ENCODE data around the gene NUFIP2.

Gene NUFIP2

GRCh38 chr17:29219378-29220047 is 74.4 kb downstream of the NUFIP2 start:
- peak; percentile 79 for TF ChIP-seq RAD21 (IDR thresholded peaks at IDR 0.05; ENCODE audit: low read depth)
- TF ChIP-seq MAX (IDR thresholded peaks at IDR 0.05): no peak
- no peak for TF ChIP-seq USF1 (IDR thresholded peaks at IDR 0.05)
- TF ChIP-seq ZBTB7A (IDR thresholded peaks at IDR 0.05; ENCODE audit: low read depth): 0 out of 2 replicates have a peak, but pooled peaks have one; percentile 43

- TF ChIP-seq USF1 (IDR thresholded peaks at IDR 0.05): no peak
- TF ChIP-seq TAF1 (IDR thresholded peaks at IDR 0.05; ENCODE audit: low read depth): no peak
- no peak for TF ChIP-seq REST (IDR thresholded peaks at IDR 0.05; ENCODE audit: low read depth)
- no peak for TF ChIP-seq NFIC (IDR thresholded peaks at IDR 0.05)
- TF ChIP-seq ZBTB7A (IDR thresholded peaks at IDR 0.05; ENCODE audit: low read depth): no peak
- no peak for TF ChIP-seq TCF12 (IDR thresholded peaks at IDR 0.05; ENCODE audit: low read depth)
- TF ChIP-seq TEAD4 (IDR thresholded peaks at IDR 0.05): no peak
- TF ChIP-seq MAX (IDR thresholded peaks at IDR 0.05): no peak
- no peak for TF ChIP-seq CEBPB (IDR thresholded peaks at IDR 0.05)
- no peak for TF ChIP-seq RAD21 (IDR thresholded peaks at IDR 0.05; ENCODE audit: low read depth)
- TF ChIP-seq EP300 (IDR thresholded peaks at IDR 0.05; ENCODE audit: borderline replicate concordance): no peak
- no peak for TF ChIP-seq CREB1 (IDR thresholded peaks at IDR 0.05; ENCODE audit: low read depth)
- TF ChIP-seq EGR1 (IDR thresholded peaks at IDR 0.05): no peak
- no peak for TF ChIP-seq YY1 (IDR thresholded peaks at IDR 0.05; ENCODE audit: low read depth)
- TF ChIP-seq FOXM1 (IDR thresholded peaks at IDR 0.05; ENCODE audit: borderline replicate concordance, low read depth): no peak
These were observed 77.1 kb downstream of the NUFIP2 start for GRCh38 chr17:29216856-29217255.

- no peak for TF ChIP-seq USF1 (IDR thresholded peaks at IDR 0.05)
- no peak for TF ChIP-seq EP300 (IDR thresholded peaks at IDR 0.05; ENCODE audit: borderline replicate concordance)
- TF ChIP-seq EGR1 (IDR thresholded peaks at IDR 0.05): no peak
These were observed 77.8 kb downstream of the NUFIP2 start for GRCh38 chr17:29216181-29216580.

- TF ChIP-seq USF1 (IDR thresholded peaks at IDR 0.05) (peak; percentile 33; the same call in 1 of the 2 replicates), EP300 (IDR thresholded peaks at IDR 0.05; ENCODE audit: borderline replicate concordance) (peak; percentile 74; the same call in 1 of the 2 replicates), TEAD4 (IDR thresholded peaks at IDR 0.05) (peak; percentile 69), MAX (IDR thresholded peaks at IDR 0.05) (peak; percentile 46; the same call in 1 of the 2 replicates), CEBPB (IDR thresholded peaks at IDR 0.05) (peak; percentile 63), REST (IDR thresholded peaks at IDR 0.05; ENCODE audit: low read depth) (no peak), ZBTB7A (IDR thresholded peaks at IDR 0.05; ENCODE audit: low read depth) (0 out of 2 replicates have a peak, but pooled peaks have one; percentile 53), NFIC (IDR thresholded peaks at IDR 0.05) (peak; percentile 80; the same call in 1 of the 2 replicates), TCF12 (IDR thresholded peaks at IDR 0.05; ENCODE audit: low read depth) (peak; percentile 74), CREB1 (IDR thresholded peaks at IDR 0.05; ENCODE audit: low read depth) (no peak), FOXM1 (IDR thresholded peaks at IDR 0.05; ENCODE audit: borderline replicate concordance, low read depth) (no peak)
These were observed 78.2 kb downstream of the NUFIP2 start for GRCh38 chr17:29215717-29216116.

GRCh38 chr17:29215174-29215573 is 78.8 kb downstream of the NUFIP2 start:
- TF ChIP-seq REST (IDR thresholded peaks at IDR 0.05; ENCODE audit: low read depth) (no peak), CEBPB (IDR thresholded peaks at IDR 0.05) (no peak)

All from Ishikawa (cell line).